Measurements from ENCODE around the gene MYT1.
"Not testable (repeated sequence)": the region's sequence is repeated elsewhere in the genome, so short reads cannot be mapped to it uniquely, and the experiment has no call there.

MYT1 gene

GRCh38 chr20:64230461-64231145 lies 66.4 kb downstream of the MYT1 start:
- no peak for DNase-seq (ENCODE audit: low read depth)
- no peak overlapping the region for H3K4me3 ChIP-seq (ENCODE audit: control insufficient read depth, low read depth, low read length)
- TF ChIP-seq, protein P1, sequence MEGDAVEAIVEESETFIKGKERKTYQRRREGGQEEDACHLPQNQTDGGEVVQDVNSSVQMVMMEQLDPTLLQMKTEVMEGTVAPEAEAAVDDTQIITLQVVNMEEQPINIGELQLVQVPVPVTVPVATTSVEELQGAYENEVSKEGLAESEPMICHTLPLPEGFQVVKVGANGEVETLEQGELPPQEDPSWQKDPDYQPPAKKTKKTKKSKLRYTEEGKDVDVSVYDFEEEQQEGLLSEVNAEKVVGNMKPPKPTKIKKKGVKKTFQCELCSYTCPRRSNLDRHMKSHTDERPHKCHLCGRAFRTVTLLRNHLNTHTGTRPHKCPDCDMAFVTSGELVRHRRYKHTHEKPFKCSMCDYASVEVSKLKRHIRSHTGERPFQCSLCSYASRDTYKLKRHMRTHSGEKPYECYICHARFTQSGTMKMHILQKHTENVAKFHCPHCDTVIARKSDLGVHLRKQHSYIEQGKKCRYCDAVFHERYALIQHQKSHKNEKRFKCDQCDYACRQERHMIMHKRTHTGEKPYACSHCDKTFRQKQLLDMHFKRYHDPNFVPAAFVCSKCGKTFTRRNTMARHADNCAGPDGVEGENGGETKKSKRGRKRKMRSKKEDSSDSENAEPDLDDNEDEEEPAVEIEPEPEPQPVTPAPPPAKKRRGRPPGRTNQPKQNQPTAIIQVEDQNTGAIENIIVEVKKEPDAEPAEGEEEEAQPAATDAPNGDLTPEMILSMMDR (conservative IDR thresholded peaks at IDR 0.05; ENCODE audit: control insufficient read depth, insufficient read depth, low read depth, low read length) = no peak

GRCh38 chr20:64231621-64232550 lies 67.6 kb downstream of the MYT1 start:
- no peak overlapping the region for H3K4me3 ChIP-seq (ENCODE audit: control insufficient read depth, low read depth, low read length)
- no peak for DNase-seq (ENCODE audit: low read depth)
- TF ChIP-seq, protein P1 (conservative IDR thresholded peaks at IDR 0.05; ENCODE audit: control insufficient read depth, insufficient read depth, low read depth, low read length) = no peak

DNA sequence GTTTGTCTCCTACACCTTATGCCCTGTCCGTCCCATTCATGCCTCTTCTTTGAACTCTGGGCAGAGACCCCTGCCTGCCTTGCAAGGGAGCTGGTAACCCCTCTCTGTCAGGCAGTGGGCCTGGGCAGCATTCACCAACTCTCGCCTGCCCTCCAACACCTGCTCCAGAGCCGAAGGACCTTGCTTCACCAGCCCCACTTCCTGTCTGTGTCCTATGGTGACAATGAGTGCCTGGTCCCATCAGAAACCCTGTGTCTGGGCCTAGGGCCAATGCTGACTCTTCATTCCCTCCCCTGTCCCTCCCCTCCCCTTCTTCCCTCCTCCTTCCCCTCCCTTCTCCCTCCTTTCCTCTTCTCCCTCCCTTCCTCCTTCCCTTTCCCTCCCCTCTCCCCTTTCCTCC lies 68.5 kb downstream of the MYT1 start:
- TF ChIP-seq, protein P1 (conservative IDR thresholded peaks at IDR 0.05; ENCODE audit: control insufficient read depth, insufficient read depth, low read depth, low read length) = no peak
- DNase-seq (ENCODE audit: low read depth) = no peak
- no peak overlapping the region for H3K4me3 ChIP-seq (ENCODE audit: control insufficient read depth, low read depth, low read length)

- H3K4me3 ChIP-seq (ENCODE audit: control insufficient read depth, low read depth, low read length) = no peak overlapping the region
- TF ChIP-seq, protein P1 (conservative IDR thresholded peaks at IDR 0.05; ENCODE audit: control insufficient read depth, insufficient read depth, low read depth, low read length) = no peak
- DNase-seq (ENCODE audit: low read depth) = no peak
Measured at GRCh38 chr20:64233725-64234124, 69.5 kb downstream of the MYT1 start.

- TF ChIP-seq, protein P1 (conservative IDR thresholded peaks at IDR 0.05; ENCODE audit: control insufficient read depth, insufficient read depth, low read depth, low read length) = no peak
- H3K4me3 ChIP-seq (ENCODE audit: control insufficient read depth, low read depth, low read length) = no peak overlapping the region
Measured at GRCh38 chr20:64234291-64234791, 70.1 kb downstream of the MYT1 start.

DNA sequence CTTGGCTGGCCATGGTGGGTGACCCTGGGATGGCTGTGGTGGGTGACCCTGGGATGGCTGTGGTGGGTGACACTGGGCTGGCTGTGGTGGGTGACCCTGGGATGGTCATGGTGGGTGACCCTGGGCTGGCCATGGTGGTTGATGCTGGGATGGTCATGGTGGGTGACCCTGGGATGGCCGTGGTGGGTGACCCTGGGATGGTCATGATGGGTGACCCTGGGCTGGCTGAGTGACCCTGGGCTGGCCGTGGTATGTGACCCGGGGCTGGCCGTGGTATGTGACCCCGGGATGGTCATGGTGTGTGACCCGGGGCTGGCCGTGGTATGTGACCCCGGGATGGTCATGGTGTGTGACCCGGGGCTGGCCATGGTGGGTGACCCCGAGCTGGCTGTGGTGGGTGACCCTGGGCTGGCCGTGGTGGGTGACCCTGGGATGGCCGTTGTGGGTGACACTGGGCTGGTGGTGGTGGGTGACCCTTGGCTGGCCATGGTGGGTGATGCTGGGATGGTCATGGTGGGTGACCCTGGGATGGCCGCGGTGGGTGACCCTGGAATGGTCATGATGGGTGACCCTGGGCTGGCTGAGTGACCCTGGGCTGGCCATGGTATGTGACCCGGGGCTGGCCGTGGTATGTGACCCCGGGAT lies 70.8 kb downstream of the MYT1 start:
- not testable (repeated sequence) for H3K4me3 ChIP-seq (ENCODE audit: control insufficient read depth, low read depth, low read length); DNase-seq (ENCODE audit: low read depth)

More at GRCh38 chr20:64234291-64234791, 70.1 kb downstream of the MYT1 start:
- DNase-seq (ENCODE audit: low read depth) = no peak

Data from fibroblast of mammary gland (primary cell).